NCI-H187 treated with DMSO at 0.1 percent for 48 hours (cell line): ENCODE results near the gene MATN4.

Experiments used
- DNase-seq: peaks from one replicate; lab custom pipeline; 2025; lab: John Stamatoyannopoulos, UW

Gene MATN4

DNA sequence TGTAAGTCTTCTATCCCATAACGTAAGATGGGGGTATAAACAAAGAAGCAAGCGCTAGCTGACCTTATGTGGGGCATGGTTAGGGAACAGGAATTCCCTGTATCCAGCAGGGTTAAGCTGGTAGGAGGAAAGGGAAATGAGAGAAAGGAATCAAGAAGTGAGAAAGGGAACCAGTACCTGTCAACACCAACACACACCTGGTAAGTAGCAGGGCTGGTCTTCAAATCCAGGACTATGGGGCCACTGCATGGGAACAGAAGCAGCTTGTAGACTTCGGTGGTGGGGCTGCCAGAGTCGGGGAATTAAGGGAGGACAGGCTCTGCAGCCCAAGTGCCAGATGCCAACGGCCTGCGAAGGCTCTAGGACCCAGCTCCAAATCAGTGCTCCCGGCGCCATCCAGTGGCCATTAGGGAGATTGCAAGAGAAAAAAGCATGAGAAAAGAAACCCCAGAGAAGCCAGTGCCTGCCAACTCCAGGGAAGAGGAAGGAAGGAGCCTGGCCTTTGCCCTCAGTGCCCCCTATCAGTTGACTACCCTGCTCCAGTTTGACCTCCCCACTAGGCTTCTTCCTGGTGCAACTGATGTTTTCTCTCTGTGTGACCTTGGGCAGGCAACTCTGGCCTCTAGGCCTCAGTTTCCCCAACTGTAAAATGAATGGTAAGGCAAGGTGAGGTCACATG, 17.3 kb downstream of the MATN4 start:
- DNase-seq: peak; percentile 9

DNA sequence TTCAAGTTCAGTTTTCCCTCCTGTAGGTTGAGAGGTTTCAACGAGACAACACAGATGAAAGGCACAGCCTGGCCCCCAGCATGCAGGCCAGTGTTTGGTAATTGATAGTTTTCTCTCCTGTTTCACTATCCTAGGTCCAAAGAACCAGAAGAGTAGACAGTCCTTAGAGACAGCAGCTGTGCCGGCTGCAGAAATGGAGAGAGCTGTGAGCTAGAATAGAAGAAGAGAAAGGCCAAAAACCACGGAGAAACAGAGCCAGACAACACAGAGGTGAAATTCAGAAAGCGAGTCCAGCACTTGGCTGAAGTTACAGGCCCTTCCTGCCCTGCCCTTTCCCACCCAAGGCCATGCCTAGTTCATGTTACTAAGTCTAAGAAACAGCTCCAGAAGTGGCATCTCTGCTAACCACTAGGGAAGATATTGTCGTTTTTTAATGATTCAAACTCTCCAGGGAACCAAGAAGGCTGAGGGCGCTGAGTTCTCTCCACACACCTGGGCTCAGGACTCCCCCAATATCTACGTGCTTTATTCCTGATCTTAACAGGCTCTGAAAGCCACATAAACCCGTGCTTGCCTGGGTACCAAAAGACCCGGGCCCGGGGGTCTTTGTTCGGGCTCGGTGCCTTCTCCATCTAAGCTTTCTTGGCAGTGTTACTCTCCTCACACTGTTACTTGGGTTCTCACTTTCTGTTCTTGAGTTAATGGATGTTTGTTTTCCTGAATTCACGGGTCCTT, 18.0 kb downstream of the MATN4 start:
- no peak for DNase-seq

DNA sequence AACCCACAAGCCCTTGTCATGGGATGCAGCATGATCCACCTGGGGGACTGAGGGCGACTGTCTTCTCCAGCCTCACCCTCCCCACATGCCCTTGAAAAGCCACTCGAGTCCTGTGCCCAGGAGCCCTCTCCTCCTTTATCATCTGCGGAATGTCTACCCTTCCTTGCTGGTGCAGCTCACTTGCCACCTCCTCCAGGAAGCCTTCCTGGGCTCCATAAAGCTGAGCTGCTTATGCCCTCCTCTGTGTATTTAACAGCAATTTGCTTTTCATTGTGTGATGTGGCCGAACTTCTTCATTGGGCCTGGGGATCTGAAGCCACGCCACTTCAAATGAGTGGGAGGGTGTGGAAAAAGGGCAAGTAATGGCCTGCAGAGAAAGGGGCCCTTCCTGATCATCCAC, 19.2 kb downstream of the MATN4 start:
- DNase-seq: no peak

DNA sequence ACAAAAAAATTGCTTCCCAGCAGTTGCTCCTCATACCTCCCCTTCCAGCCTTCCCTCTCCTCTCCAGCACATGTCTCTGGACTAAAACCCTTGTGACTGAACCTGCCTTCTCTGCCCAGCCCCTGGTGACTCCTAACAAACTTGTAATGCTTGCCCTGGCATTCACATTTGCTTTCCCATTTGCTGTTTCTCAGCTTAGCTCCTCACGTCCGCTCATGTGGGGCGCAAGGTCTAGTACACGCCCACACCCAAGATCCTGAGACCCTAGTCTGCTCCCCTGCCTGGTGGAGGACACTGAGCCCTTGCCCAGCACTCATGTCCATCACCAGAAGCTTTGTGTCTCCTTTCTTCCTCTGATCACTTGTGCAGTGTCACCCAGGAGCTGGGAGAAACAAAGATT, 19.7 kb downstream of the MATN4 start:
- no peak for DNase-seq

DNA sequence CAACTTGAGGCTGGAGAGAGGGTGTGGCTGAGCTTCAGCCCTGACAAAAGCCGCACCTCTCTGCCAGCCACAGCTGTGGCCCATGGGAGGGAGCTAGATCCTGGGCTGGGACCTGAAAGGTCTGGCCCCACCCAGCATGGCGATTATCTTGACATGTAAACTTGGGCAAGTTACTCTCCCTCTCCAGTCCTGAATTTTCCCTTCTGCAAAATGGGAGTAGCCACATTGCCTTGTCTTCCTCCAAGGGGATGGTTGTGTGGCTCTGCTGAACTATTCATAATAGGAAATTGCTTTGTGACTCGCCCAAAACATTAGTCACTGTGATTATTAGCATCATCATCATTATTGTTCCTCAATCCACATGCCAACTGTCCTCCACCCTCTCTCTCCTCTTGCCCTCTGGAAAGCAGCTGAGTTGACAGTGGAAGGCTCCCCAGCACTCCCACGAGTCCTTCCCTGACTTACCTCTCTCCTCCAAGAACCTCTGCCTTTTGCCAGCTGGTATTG, 24.5 kb downstream of the MATN4 start:
- no peak for DNase-seq

DNA sequence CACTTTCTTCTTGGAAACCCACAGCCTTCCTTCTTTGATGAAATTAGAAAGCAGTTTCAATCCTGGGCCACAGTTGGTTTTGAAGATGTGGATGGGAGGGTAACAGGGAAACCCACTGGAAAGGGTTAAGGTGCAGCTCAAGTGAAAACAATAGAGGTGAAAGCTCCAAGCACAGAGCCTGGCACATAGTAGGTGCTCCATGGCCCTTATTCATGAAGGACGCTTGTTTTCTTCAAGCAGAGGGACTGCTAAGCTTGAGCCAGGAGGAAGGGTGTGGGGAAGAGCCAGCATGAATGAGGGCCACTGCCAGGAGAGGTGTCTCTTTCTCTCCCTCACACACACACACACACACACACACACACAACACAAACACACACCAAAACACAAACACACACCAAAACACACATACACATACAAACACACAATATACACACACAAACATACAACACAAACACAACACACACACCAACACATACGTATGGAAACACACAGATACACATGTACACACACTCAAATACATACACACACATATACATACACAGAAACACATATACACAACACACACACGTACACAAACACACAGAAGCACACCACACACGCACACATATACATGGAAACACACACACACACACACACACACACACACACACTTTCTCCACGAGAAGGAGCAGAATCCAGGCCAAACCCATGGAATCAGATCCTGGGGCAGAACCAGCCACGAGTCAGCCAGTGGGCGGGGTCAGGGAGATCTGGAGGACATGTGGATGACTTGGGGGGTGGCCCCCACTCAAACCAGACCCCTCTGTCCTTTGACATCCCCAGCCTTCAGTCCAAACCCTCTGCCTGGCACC, 25.2 kb downstream of the MATN4 start:
- no peak for DNase-seq

DNA sequence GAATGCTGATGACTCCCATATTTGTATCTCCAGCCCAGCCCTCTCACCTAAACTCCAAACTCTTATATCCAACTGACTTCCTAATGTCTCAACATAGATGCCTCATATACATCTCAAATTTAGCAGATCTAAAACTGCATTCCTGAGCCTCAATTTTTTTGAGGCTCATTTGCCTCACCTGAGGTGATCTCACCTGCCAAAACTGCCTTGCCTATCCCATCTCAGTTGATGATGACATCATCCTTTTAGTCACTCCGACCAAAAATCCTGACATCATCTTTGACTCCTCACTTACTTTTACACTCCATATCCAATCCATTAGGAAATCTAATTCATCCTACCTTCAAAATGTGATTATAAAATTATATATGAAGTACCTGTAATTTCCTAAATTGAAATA, 28.1 kb downstream of the MATN4 start:
- no peak for DNase-seq

DNA sequence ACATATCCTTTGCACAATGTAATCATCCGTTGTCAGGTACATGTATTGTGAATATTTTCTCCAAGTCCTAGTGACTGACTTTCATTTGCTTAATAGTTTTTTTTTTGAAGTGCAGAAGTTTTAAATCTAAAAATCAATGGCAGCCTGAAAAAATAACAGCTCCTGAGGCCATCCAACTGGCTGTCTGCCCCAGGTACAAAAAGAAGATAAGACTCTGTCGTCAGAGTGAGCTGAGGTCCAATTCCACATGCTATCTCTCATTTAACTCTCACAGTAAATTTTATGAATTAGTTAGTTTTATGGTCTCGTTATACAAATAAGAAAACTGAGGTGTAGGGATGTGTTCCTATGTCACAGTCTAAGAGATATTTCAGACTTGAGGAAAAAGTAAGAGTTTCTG, 32.8 kb downstream of the MATN4 start:
- DNase-seq: no peak

DNA sequence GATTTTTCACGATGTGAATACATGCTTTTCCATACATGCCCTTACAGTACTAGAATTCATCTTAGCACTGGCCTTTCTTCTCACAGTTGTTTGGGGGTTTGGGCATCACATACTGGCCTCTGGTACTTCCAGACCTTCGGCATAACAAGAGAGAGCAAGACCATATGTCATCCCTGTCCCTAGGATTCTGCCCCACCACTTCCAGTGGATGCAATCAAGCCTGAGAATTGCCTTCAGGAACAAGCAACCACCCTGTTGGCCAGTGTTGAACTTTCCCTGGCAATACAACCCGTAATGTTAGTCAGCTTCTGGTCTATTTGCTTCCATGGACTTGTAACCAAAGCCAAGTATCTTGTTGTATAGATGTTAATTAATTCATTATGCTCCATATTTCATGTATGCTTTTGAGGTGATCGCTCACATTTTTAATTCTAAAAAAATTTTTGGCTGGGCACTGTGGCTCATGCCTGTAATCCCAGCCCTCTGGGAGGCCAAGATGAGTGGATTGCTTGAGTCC, 38.3 kb downstream of the MATN4 start:
- DNase-seq: no peak

DNA sequence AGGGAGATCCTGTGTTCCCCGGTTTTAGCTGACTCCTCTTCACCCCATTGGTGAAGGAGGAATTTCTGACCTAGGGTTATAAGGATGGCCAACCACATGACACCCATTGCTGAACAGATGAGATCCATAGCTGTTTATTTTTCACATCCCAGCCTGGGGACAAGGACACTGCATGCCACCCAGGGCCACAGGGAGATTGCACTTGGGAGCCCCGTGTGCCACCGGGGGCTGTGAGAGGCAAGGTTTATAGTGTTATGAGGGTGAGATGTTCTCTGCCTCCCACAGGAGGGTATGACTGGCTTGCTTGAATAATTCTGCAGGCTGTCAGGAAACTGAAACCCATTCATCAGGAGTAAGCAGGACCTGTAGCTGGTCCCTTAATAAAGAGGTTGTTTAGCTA, 39.0 kb downstream of the MATN4 start:
- DNase-seq: no peak

DNA sequence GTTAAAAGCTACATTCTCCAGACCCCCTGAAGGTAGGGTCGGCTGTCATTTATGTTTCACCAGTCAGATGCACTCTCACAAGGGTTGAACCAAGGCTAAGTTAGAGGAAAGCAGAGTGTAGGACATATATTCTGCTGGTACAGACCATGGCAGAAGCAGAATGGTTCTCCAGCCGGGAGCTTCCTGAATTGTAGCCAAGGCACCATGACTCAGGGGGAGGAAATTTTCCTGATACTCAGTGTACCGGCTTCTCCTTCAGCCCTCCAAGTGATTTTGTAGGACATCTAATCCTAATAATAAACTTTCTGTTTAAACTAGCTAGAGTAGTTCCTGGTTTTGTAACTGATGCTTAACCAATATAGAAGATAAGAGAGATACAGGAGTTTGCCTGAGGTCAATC, 39.6 kb downstream of the MATN4 start:
- no peak for DNase-seq

DNA sequence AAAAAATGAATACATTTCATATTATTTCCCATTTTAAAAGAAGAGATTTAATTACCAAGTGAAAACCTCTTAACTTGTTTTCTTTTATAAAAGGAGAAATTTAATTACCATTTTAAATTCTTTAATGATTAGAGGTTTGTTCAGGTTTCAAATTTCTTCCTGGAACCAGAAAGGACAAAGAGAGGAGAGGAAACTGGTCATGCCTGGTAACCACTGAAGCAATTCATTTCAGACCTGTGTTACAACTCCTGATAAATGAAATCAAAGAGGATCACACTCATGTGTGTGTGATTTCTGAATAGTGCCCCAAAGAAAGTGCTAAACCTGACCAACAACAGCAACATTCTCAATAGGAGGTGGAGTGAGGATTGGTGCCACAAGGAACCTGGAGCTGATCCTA, 41.1 kb downstream of the MATN4 start:
- DNase-seq: no peak

DNA sequence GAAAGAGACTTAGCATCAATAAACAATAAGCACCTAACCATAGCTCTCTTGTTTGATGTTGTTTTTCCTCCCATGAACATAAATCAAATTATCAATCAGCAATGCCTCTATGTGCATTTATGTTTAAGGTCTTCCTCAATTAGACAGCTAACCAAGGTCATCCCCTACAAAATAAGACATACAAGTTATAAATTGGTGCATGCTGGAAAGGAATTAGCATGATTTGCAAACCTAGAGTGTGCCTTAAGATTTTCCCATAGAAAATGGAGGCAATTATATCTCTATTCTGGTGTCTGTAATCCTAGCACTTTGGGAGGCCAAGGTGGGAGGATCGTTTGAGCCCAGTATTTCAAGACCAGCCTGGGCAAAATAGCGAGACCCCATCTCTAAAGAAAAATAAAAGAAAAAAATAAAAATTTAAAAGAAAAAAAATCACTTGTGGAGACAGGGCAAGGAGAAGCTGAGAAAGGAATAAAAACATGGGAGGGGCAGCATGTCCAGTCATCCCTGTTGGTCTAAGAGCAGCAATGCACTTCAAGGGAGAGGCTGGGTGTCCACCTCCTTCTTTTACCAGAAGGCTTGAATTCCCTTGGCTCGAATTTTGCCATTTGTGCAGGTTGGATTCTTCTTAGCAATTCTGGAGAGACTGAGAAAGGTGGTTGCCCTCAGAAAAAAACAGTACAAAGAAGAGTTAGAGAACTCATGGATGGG, 44.4 kb downstream of the MATN4 start:
- DNase-seq: no peak

DNA sequence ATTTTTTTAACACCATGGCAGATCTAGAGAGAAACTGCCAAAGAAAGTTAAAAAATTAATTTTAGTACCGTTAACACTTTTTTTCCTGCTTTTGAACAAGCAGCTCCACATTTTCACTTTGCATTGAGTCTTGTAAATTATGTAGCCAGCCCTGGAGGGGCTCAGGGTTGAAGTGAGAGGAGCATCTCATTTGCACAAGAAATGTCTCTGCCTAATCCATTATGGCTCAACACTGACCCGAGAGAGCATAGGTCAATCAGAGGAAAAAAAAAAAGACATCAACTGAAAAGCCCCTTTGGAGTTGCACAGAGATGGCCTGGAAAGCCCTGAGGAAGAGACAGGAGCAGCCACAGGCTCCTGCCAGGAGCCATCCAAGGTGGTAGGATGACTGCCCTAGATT, 49.4 kb downstream of the MATN4 start:
- DNase-seq: no peak

DNA sequence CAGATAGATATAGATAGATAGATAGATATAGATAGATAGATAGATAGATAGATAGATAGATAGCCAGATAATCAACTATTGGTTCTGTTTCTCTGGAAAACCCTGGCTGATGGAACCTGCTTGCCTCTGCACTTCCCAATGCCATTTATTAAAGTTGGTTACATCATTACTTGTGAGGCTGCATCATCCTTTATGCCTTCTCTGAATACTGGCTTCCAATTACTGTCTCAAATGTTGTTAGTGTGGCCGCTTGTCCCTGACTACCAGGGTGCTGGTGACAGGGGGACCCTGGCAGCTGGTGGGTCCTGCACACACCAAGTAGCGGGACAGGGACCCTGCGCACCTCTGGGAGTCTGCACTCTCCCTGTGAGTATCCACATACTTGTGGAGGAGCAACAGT, 49.8 kb downstream of the MATN4 start:
- DNase-seq: no peak

DNA sequence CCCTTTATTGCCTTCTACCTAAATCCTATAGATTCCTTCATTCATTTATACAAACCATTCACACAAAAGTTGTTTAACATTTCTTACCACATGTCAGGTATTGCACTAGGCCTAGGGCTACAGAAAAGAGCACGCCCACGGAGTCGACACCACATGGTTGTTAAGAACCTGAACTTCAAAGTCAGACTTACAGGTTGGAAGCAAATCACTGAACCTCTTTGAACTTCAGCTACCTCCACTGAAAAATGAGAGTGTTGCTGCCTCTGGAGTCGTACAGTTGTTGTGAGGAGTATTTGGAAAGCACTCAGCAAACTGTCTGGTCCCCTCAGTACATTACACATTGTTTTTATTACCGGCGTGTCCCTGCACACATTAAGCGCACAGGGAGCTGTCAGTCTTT, 50.4 kb downstream of the MATN4 start:
- no peak for DNase-seq

DNA sequence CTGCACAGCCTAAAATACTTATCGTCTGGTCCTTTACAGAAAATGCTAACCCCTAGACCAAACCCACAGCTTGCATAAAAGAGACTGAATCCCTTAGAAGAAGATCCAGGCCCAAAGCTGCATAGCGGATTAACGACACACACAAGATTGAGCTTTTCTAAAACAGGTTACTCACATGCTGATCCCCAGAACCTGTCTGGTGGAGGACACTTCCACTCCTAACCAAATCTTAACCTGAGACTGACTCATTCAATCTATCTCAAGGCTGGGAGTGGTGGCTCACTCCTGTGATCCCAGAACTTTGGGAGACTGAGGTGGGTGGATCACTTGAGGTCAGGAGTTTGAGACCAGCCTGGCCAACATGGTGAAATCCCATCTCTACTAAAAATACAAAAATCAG, 50.9 kb downstream of the MATN4 start:
- DNase-seq: no peak

DNA sequence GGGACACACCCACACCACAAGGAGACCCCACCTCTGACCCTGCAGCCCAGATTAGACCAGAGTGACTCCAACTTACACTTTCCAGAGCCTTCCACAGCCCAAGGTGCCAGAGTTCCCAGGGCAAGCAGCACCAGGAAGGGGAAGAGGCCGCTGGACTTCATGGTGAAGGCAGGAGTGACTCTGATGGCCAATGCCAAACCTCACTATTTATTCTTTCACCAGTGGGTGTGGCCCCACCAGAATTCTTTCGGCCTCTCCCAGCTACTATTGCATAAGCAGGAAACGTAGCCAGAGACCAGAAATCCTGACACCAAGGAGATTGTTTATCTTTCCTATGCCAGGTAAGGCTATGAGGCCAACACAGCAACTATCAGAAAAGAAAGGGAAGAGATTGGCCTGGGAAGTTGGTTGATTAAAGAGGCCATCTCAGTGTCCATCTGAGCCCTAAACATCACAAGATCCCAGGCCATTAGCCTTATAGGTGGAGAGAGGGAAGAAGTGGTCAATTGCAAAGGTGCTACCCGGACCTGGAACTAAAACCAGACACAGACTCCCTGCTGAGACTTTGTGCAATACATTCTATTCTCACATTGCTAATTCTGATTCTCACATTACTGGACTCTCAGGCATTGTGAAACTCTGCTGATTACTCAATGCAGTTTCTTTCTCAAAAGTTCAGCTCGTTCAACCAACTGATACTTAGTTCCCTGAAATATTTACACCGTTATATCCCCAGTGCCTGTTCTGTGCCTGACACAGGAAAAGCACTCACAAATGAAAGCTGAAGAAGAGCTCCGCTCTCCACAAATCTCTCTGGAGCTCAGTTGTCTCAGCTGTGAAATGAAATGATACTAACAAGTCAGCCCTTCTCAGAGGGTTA, 53.5 kb downstream of the MATN4 start, which contains the start of gene SLPI:
Gene SLPI, minus strand, starts transcription at position 182 of the 880 bp plus-strand sequence. Its CDS starts 21 bp downstream, at position 161.
- no peak for DNase-seq

DNA sequence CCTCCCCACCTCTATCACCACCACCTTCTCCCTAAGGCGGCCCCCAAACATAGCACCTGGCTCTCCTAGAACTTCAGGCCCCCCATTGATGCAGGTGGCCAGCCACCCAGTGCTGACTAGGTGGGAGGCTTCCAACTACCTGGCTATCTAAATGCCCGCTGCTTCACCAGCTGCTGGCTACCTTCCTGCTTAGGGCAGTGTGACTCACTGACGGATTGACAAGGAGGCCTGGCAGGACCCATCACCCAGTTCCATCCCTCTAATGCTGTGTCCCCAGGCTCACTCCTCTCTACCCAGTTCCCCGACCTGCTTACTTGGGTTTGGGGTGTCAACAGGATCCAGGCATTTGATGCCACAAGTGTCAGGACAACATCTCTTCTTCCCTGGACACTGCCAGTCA, 54.8 kb downstream of the MATN4 start:
- no peak for DNase-seq

DNA sequence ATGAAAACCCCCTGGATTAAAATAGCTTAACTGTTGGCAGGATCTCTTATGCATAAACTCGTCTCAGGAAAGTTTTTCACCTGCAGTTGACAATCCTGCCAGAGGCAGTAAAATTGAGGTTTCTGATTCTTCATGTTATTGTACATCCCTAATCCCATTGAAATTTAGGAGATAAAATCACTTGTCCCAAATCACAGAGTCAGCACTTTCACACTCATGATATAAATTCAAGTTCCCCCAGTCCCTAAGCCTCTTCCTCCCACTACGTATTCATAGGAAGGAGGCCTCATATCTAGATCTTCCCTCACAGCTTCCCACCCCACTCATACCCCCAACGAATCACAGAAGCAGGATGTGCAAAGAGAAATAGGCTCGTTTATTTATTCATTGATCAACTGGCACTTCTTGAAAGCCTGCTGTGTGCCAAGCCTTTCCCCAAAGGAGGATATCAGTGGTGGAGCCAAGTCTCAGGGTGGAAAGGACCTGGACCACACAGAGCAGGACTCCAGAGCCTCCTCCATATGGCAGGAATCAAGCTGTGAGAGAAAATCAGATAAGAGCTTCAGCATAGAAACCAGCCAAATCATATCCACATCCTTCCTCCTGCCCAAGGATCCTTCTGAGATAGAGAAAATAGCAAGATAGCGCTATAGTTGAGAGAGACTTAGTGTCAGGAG, 56.1 kb downstream of the MATN4 start:
- DNase-seq: no peak
